Loucy (cell line): ENCODE measurements around the gene CADM4.

Experiments used
- EZH2phosphoT487 ChIP-seq: fragments of 200-600 bp; IDR thresholded peaks from 2 replicates; pipeline ENCODE4 v1.6.1; 2018; ENCODE audit warnings: antibody characterized with exemption, mild to moderate bottlenecking, moderate library complexity, borderline replicate concordance
- TF ChIP-seq, protein P1 (sequence below): fragments of 200-600 bp; sonication (generic); conservative IDR thresholded peaks from 2 replicates; pipeline ENCODE4 v1.5.1; 2014; ENCODE audit warnings: mild to moderate bottlenecking, antibody characterized with exemption, low read length

DNA sequence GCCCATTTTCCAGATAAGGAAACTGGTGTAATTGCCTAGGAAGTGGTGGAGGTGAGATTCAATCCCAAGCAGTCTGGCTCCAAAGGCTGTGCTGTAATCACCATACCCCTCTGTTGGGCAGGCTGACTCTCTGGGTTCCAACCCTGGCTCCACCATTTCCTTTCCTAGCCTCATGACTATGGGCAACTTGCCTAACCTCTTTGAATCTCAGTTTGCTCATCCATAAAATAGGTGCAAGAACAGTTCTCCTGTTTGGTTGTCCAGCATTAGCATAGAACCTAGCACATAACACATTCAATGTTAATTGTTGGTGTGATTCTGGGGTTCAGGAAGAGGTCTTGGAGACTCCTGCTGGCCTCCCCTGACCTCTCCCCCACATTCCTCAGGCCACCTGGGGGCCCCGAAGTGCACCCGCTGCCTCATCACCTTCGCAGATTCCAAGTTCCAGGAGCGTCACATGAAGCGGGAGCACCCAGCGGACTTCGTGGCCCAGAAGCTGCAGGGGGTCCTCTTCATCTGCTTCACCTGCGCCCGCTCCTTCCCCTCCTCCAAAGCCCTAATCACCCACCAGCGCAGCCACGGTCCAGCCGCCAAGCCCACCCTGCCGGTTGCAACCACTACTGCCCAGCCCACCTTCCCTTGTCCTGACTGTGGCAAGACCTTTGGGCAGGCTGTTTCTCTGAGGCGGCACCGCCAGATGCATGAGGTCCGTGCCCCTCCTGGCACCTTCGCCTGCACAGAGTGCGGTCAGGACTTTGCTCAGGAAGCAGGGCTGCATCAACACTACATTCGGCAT is 41.0 kb downstream of the CADM4 start:
- TF ChIP-seq, protein P1, sequence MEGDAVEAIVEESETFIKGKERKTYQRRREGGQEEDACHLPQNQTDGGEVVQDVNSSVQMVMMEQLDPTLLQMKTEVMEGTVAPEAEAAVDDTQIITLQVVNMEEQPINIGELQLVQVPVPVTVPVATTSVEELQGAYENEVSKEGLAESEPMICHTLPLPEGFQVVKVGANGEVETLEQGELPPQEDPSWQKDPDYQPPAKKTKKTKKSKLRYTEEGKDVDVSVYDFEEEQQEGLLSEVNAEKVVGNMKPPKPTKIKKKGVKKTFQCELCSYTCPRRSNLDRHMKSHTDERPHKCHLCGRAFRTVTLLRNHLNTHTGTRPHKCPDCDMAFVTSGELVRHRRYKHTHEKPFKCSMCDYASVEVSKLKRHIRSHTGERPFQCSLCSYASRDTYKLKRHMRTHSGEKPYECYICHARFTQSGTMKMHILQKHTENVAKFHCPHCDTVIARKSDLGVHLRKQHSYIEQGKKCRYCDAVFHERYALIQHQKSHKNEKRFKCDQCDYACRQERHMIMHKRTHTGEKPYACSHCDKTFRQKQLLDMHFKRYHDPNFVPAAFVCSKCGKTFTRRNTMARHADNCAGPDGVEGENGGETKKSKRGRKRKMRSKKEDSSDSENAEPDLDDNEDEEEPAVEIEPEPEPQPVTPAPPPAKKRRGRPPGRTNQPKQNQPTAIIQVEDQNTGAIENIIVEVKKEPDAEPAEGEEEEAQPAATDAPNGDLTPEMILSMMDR, result no peak
- no peak for TF ChIP-seq EZH2phosphoT487
